COLO829 (cell line): Measurements from ENCODE around the gene SCFD2.
"Not testable (repeated sequence)": the region's sequence is repeated elsewhere in the genome, so short reads cannot be mapped to it uniquely, and the experiment has no call there.

Source experiments
- DNase-seq: peaks from one replicate; pipeline ENCODE4 v3.0.0; 2012; ENCODE audit warnings: low spot score

SCFD2 gene

DNA sequence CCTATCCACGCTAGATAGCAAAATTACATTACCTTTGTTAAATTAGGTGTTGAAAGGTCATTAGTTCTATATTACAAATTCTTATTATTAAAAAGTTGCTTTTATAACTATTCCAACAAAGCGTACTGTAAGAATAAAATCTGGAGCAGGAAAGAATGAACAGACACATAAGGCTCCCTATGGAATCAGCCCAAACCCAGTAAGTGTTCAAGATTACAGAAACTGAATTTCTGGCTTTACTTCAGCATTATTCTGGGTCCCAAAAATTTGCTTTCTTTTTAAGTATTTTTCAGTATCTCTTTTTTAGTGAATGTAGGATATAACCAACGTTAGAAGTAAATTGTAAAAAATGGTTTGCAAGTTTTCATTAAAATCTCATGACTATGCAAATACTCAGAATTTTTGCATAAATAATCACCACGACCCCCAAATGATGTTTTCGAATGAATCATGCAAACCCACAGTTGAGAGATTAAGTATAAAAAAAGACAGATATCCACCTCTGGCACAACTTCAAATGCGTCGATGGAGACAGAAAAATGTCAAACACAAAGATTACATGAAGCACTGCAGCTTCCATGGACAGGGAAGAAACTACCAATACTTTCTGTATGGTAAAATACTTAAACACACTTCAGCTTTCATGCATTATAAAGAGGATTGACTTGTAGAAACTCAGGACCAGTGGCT, 265.2 kb downstream of the SCFD2 start:
- no peak for DNase-seq

DNA sequence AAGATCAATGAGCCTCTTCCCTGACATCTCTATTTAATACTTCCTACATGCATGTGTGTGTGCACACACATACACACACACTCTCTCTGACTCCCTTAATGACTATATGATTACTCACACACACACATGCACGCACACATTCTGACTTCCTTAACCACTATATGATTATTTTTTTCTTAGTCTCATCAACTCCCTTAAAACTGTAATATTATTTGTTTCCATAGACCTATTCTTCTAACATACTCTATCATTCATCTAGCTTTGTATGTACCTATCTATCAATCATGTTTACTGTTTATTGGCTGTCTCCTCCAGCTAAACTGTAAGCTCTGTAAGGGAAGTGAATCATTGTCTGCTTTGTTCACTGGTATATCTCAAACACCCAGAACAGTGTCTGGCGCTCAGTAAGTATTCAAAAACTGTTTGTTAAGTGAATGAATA, 267.2 kb downstream of the SCFD2 start:
- no peak for DNase-seq

DNA sequence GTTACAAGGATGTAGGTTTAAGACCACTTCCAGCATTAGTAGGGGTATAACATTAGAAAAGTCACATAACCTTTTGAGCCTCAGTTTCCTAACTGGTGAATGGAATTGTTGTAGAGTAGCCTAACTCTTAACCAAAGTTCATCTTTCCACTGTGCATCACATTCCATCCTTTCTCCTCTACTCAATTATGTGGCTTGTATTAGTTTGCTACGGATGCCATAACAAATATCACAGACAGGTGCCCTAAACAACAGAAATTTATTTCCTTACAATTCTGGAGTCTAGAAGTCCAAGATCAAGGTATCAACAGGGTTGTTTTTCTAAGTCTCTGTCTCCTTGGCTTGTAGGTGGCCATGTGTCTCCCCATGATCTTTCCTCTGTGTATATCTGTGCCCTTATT, 271.8 kb downstream of the SCFD2 start:
- no peak for DNase-seq

DNA sequence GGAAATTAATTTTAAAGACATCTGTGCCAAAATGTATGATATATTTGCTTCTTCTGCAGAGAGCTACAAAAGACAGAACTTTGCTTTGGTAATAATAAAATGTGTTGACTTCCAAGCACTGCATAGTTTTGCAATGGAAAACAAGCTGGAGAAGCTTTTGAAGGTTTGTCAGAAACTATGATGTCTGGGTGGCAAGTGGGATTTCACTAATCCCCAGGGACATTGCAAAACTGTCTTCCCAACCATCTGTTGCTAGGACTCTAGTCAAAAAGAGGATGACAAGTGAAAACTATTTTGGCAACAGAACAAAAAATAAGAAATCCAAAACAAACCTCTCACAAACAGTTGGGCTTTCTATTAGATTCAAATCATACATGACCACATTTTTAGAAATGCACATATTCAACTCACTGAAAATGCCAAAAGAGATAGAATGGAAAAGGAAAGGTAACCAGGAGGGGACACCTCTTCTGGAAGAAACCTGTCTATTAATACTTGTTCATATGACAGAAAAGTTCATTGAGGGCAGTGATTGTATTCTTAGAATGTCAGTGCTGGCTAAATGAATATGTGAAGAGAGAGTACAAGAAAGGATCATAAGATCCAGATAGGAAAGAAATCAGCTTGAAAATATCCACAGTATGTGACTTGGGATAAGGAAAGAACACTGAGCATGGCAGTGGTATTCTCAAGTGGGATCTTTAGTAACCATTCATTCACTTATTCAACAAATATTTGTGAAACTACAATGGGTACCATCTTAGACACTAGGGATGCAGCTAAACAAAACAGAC, 275.7 kb downstream of the SCFD2 start:
- no peak for DNase-seq

DNA sequence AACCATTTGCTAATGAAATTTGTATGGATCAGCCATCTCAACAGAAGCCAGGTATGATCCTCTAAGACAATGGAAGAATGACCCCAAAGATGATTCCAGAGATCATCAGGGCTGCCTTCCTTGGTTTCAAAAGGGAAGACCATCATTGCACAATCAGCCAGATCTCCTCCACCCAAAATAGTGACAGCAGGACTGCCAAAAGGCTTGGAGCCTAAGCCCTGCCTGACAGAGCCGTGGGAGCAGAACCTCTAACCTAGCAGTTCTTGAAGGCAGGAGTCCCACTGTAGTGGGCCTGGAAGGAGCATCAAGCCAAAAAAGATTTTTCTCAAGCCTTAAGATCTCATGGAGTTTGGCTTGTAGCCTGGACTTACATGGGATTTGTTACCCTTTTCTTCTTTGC, 277.7 kb downstream of the SCFD2 start:
- DNase-seq, result no peak

DNA sequence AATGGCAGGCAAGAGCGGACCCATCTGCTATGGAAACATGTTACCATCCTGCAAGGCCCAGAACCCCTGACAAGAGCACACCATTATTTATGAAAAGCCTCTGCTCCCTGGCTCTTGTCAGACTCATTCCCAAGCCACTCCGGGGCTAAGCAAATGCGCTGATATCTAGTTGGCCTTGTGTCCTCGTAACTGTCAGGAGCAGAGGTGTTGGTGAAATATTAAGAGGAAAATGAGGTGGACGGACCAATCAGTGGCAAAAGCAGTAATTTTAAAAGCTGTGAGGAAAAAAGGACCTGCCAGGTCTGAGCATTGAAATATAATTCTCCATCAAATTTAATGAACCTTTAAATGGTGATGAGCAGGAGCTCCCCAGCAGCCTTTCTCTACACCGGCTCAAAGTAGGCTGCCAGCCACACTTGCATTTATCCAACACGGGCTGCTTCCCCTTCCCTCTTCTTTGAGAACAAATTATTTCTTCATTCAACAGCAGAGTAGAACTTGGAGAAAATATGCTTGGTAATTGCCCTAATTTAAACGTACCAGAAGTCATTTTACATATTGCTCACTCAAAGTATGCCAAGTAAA, 289.4 kb downstream of the SCFD2 start:
- no peak for DNase-seq

DNA sequence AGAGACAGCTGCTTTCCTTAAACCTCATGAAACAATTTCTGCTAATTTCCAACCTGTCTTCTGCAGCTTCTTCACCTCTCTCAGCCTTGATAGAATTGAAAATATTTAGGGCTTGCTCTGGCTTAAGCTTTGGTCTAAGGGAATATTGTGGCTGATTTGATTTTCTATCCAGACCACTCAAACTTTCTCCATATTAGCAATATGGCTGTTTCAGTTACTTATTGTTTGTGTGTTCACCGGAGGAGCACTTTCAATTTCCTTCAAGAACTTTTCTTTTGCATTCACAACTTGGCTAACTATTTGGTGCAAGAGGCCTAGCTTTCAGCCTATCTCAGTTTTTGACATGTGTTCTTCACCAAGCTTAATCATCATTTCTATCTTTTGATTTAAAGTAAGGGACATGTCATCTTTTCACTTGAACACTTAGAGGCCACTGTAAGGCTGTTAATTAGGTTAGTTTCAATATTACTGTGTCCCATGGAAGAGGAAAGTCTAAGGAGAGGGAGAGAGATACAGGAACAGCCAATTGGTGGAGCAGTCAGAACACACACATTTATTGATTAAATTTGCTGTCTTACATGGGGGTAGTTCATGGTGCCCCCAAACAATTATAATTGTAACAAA, 290.6 kb downstream of the SCFD2 start:
- DNase-seq, result no peak

DNA sequence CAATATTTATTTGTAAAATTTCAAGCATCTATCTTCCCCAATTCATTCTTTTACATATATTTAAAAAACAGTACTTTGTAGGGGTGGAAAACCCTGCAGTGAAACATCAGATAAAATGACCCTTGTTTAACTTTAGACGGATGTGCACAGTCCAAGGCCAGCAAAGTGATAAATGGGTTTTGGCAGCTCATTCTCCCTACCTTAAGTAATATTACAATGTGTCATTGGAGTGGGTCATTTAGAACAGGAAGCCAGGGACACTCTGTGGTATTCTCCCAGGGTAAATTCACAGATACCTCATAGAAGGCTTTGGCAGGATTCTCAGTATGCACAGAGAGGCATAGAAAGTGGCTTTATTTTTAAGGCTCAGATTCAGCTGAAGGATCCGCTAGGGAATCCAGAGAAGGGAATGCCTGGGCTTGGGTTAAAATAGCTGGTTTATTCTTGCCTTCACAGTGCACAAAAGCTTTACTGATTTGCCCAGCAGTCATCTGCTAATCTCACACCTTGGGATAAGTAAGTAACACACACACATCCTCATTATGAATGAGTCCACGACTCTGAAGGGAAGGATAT, 297.0 kb downstream of the SCFD2 start:
- DNase-seq, result peak; percentile 49

DNA sequence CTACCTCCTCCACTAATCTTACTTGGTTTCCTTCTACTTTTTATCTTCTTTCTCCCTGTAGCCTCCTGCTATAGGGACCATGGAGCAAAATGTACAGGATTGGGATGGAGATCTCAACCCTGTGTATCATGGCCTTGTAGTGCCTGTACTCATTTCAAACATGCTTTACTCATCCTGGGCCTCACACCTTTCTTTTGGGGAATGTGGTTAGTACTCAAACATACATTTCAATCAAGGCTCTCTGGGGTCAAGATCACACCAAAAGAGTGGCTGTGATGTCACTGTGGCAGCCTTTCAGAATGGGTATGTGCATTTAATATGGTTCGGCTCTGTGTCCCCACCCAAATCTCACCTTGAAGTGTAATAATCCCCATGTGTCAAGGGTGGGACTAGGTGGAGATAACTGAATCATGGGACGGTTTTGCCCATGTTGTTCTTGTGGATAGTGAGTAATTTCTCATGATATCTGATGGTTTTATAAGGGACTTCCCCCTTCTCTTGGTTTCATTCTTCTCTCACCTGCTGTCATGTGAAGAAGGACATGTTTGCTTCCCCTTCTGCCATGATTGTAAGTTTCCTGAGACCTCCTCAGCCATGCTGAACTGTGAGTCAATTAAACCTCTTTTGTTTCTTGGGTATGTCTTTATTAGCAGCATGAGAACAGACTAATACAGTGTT, 298.6 kb downstream of the SCFD2 start:
- DNase-seq, result no peak

DNA sequence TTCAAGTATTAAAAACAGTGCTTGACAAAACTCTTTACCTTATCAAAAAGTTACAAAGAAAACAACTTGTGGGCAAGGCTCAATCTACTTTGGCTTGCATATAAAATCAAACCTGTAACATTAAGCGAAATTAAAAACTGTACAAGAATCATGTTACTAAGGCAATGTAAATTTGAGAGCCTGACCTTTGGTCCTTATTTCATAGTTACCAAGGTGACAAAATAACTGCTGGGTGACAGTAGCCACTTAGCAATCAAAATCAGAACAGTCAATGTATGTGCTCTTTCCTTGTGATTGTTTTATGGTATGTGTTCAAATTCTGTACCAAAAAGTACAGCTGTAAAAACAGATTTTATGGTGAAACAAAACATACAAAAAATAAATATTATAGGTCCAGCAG, 299.7 kb downstream of the SCFD2 start:
- no peak for DNase-seq

DNA sequence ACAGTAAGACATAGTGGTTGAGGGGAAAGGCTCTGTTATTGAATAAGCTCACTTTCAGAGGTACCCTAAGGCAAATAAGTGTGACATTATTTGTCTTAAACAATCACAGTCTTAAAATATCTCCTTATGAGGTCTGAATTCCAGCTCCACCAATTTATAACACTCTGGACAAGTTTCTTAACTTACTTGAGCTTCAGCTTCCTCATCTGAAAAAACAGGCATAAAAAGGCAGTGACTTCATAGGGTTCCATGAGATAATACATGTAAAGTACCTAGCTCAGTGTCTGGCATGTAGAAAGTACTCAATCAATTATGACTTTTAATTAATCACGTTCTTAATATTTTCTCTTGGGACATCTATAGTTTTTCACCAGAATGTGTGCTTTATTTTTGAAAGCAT, 301.3 kb downstream of the SCFD2 start:
- DNase-seq, result no peak

DNA sequence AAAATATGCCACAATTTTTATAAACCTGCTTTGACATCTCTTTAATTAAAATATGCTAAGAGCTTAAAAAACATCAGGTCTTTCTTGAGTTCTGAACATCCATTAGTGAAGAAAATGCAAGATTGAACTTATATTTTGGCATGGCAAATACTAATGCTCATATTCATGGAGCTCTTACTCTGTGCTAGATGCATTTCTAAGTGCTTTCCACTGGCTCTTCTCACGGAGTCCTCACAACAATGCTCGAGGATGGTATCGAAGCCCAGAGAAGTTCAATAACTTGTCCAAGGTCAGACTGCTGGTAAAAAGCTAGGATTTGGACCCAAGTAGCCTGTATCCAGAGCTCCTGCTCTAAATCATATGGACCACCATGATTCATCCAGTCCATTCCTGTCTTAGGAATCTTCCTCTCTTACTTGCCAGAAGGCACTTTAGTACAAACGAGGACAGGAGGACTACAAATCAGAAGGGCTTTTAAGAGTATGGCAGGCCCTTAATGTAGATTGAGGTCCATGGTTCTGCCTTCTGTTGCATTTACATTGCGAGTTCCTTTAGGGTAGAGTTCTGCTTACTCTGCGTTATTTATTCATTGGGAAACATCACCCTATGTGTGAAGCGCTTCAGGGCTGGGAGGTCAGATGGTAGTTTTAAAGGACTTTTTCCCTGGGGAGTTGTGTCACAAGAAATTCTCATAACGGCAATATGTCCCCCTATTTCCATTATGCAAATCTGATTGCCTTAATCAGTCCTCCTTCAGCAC, 304.6 kb downstream of the SCFD2 start:
- no peak for DNase-seq

DNA sequence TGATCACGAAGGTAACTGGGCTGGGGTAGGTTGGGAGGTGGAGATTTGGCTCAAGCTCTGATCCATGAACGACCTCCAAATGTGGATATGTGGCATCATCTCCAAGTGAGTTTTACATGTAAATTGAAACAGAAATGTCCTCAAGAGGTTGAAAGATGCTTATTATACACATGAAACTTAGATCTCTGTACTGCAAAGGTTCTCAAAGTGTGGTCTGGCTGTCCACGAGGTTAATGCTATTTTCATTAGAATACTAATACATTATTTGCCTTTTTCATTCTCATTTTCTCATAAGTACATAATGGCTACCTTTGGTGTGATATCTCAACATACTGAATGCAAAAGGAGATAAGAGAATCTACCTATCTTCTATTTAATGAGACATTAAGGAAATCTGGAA, 305.6 kb downstream of the SCFD2 start:
- no peak for DNase-seq

DNA sequence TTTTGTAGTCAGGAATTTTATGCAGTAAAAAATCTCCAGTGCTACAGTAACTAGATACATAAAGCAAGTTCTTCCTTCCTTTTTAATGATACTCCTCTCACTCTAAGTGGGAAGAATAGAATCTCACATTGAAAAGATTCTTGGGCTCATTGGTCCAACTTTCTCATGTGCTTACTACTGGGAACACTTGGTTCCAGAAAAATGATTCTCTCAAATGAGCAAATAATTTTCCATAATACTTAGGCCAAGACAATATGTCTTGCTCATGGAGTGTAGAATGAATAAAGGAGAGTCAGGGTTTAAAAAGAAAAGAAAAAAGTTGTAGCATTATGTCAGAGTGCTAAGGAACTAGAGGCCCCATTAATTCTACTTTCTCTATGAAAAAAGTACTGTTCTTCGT, 306.0 kb downstream of the SCFD2 start:
- DNase-seq, result no peak

DNA sequence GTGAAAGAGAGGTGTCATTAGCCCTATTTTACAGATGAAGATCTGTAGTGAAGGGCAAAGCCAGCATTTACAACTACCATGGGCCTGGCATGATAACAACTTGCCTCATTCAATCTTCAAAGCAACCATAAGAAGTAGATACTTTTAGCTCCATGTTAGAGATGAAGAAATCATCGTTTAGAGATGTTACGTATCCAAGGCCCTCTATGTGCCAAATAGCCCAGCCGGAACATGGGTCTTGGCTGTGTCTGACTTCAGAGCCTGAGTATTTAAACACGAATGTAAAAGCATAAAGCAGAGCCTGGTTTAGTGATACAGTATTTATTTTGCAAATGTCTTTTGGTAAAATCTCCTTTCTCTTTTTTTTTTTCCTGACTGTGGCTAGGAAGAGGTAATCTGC, 306.6 kb downstream of the SCFD2 start:
- no peak for DNase-seq

DNA sequence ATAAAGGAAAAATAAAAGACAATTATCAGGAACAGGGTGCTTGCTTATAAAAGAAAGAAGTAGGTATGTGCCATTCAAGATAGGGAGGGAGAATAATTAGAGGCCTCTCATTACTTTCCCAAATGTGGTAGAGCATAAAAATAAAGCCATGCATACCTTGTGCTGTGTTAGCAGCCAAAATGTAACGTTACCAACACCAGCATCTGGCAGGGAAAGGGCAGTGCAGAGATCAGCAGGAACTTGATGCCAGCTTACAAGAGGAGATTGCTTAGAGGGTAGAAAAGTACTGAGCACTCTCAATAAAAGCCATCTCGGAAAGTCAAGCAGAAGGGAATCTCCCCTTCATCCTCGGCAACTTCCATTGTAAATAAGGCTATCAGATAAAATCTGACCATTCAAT, 308.2 kb downstream of the SCFD2 start:
- DNase-seq, result no peak

DNA sequence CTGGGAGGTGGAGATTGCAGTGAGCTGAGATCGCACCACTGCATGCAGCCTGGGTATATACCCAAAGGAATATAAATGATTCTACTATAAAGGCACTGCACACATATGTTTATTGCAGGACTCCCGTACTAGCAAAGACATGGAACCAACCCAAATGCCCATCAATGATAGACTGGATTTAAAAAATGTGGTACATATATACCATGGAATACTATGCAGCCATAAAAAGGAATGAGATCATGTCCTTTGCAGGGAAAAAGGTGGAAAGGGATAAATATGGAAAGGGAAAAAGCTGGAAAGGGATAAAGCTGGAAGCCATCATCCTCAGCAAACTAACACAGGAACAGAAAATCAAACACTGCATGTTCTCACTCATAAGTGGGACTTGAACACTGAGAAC, 308.8 kb downstream of the SCFD2 start:
- DNase-seq, result not testable (repeated sequence)

DNA sequence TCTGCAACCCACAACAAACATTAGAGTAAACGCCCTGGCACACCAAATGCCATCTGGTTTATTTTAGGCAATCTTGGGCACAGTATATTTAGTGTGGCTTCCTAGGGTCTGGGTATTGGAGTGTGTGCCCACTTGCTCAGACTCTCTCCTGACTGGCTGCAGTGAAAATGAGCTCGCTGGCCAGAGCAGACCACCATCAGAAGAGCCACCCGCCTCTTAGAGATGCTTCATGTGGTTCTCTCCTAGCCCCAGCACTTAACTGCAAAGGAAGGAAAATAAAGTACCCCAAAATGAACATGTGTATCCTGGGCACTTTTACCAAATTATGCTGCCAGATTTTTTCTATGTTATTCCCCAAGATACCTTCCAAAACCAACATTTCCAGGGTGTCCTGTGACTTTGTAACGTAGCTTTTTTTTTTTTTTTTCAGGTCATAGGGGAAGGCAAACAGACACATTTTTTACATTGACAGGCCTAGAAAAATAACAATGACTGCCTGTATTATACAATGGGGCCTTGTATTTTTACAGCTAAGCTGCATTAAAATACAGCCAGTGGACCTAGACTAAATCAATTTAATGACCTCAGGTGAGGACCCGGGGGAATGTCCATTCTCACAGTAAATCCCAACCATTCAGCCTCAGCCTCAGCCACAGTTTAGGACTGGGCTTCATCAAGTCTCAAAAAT, 310.0 kb downstream of the SCFD2 start:
- DNase-seq, result peak; percentile 65

DNA sequence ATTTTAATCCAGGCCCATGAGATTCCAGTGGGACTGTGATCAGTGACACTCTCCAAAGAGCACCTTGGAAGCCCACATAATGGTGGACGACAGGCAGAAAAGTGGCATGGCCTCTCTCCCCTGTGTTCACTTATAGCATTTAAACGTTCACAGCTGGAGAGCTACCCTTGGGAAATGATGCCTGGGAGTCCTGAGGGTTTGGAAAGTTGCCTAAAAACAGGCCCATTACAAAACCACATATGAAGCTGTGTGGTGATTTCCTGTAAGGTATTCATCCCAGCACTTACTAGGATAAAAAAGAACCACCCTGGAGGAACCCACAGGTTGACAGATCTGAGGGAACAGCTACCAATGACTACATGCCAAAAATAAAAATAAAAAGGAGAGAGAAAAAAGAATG, 310.6 kb downstream of the SCFD2 start:
- peak; percentile 18 for DNase-seq

DNA sequence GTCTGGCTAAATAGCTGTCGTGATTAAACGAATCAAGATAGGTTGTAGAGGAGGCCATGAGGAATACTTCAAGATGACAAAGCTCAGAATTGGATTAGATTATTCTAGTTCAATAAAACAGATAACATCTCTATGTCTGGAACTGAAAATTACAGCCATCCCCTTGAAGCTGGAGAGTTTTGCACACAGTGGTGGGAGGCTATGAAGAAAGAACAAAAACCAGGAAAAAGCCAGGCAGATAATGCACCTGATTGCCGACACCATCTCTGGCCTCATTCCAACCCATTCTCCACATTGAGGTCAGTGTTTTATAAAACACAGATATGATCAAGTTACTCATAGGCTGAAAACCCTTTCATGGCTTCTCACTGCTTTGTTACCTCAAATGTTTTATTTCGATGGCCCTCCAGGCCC, 315.5 kb downstream of the SCFD2 start:
- DNase-seq, result no peak

DNA sequence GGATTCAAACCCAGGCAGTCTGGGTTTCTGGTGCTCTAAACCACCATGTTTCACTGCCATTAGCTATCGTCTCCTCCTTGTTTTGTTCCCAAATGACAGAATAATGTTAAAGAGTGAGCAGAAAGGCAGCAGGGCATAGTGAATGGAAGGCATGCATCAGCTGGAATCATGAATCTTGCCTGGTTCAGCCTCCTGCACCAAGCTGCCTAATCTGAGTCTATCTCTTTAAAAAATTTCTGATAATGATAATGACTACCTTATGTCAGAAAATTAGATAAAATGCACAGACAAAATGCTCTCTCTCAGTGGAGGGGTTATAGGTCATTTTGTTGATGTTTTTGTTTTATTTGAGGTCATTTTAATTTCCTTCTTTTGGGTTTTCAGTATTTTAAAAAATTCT, 316.3 kb downstream of the SCFD2 start:
- no peak for DNase-seq
